OCI-LY7 (cell line): Measurements from ENCODE around the gene ZNF282.

Experiments used
- CTCF ChIP-seq: fragments of 200-600 bp; sonication (generic); conservative IDR thresholded peaks from 2 replicates; pipeline ENCODE4 v1.5.1; 2014; ENCODE audit warnings: mild to moderate bottlenecking, antibody characterized with exemption, low read length, moderate library complexity, mixed read lengths
- EZH2phosphoT487 ChIP-seq: fragments of 200-600 bp; sonication (generic); IDR thresholded peaks from 2 replicates; pipeline ENCODE4 v1.6.1; 2018; ENCODE audit warnings: low read depth, borderline replicate concordance, mild to moderate bottlenecking, mixed run types, antibody characterized with exemption, low read length, moderate library complexity, mixed read lengths

GRCh38 chr7:149238051-149238450 lies 42.7 kb downstream of the ZNF282 start:
- TF ChIP-seq CTCF: no peak
- TF ChIP-seq EZH2phosphoT487: no peak
